ENCODE data around the gene ODAD3.
A peak's percentile ranks its signal among the peaks of the same experiment; 100 is the strongest.

The ODAD3 gene

GRCh38 chr19:11451871-11452619 lies 17.1 kb upstream of the ODAD3 start:
- peak; percentile 79 for DNase-seq (ENCODE audit: low spot score)
- in situ Hi-C loops (cut with MboI; ENCODE audit: low sequenced_read_pairs, unreplicated experiment): no loop called here
- no peak for TF ChIP-seq CTCF (IDR thresholded peaks at IDR 0.05; ENCODE audit: borderline replicate concordance, control extremely low read depth, extremely low read depth, insufficient read depth, missing control alignments)

- in situ Hi-C loops (cut with MboI; ENCODE audit: low sequenced_read_pairs, unreplicated experiment): no loop called here
- TF ChIP-seq CTCF (IDR thresholded peaks at IDR 0.05; ENCODE audit: borderline replicate concordance, control extremely low read depth, extremely low read depth, insufficient read depth, missing control alignments): no peak
- DNase-seq (ENCODE audit: low spot score): no peak
These were observed 16.5 kb upstream of the ODAD3 start for GRCh38 chr19:11451327-11451870.

GRCh38 chr19:11450570-11451326 lies 15.8 kb upstream of the ODAD3 start:
- peak; percentile 37 for DNase-seq (ENCODE audit: low spot score)
- in situ Hi-C loops (cut with MboI; ENCODE audit: low sequenced_read_pairs, unreplicated experiment): no loop called here
- no peak for TF ChIP-seq CTCF (IDR thresholded peaks at IDR 0.05; ENCODE audit: borderline replicate concordance, control extremely low read depth, extremely low read depth, insufficient read depth, missing control alignments)

GRCh38 chr19:11448923-11449554 lies 14.1 kb upstream of the ODAD3 start:
- in situ Hi-C loops (cut with MboI; ENCODE audit: low sequenced_read_pairs, unreplicated experiment): no loop called here
- no peak for DNase-seq (ENCODE audit: low spot score)

GRCh38 chr19:11448410-11448809 lies 13.5 kb upstream of the ODAD3 start:
- DNase-seq (ENCODE audit: low spot score): no peak

More at GRCh38 chr19:11448923-11449554, 14.1 kb upstream of the ODAD3 start:
- TF ChIP-seq CTCF (IDR thresholded peaks at IDR 0.05; ENCODE audit: borderline replicate concordance, control extremely low read depth, extremely low read depth, insufficient read depth, missing control alignments): no peak

More at GRCh38 chr19:11448410-11448809, 13.5 kb upstream of the ODAD3 start:
- TF ChIP-seq CTCF (IDR thresholded peaks at IDR 0.05; ENCODE audit: borderline replicate concordance, control extremely low read depth, extremely low read depth, insufficient read depth, missing control alignments): no peak
- in situ Hi-C loops (cut with MboI; ENCODE audit: low sequenced_read_pairs, unreplicated experiment): no loop called here

Measured in GM13976 (cell line).